GM12874 (cell line): ENCODE results near the gene HLA-DOA.

Source experiments
- CTCF ChIP-seq: IDR thresholded peaks from 2 replicates; pipeline ENCODE4 v1.5.1; 2011; ENCODE audit warnings: low read depth, mild to moderate bottlenecking, control low read depth, low read length, moderate library complexity; ENCODE audit not compliant: insufficient read depth

Gene HLA-DOA

GRCh38 chr6:32977272-32977952 lies 32.0 kb downstream of the HLA-DOA start:
- TF ChIP-seq CTCF: no peak

- TF ChIP-seq CTCF: no peak
Observed at GRCh38 chr6:32976334-32977069, 32.9 kb downstream of the HLA-DOA start.

- TF ChIP-seq CTCF: no peak
Observed at GRCh38 chr6:32975886-32976285, 33.5 kb downstream of the HLA-DOA start.

GRCh38 chr6:32974541-32975308 lies 34.7 kb downstream of the HLA-DOA start:
- no peak for TF ChIP-seq CTCF

- TF ChIP-seq CTCF: no peak
Observed at GRCh38 chr6:32974016-32974333, 35.4 kb downstream of the HLA-DOA start.

- no peak for TF ChIP-seq CTCF
Observed at GRCh38 chr6:32973144-32974015, 36.0 kb downstream of the HLA-DOA start.
